ENCODE data around the gene EFHC1.
"Not testable (repeated sequence)": the region's sequence is repeated elsewhere in the genome, so short reads cannot be mapped to it uniquely, and the experiment has no call there.

Gene EFHC1

GRCh38 chr6:52435345-52435744 is 15.2 kb downstream of the EFHC1 start:
- Histone ChIP-seq H3K9ac (ENCODE audit: low read depth, low read length) (no peak overlapping the region), H3K27me3 (ENCODE audit: control insufficient read depth, insufficient read depth, low read length) (no peaks in the 10 kb centered on the region), H3K36me3 (ENCODE audit: control insufficient read depth, insufficient read depth, low read length) (peaks cover 7% of the 10 kb centered on the region; the same call in 1 of the 2 replicates), H3K27ac (ENCODE audit: low read depth, low read length) (no peak overlapping the region), H3K4me3 (ENCODE audit: low read depth, low read length) (no peak overlapping the region), H3K4me1 (ENCODE audit: control insufficient read depth, insufficient read depth, low read length) (peaks cover 7% of the 10 kb centered on the region; the same call in 1 of the 2 replicates), H3K9me3 (ENCODE audit: control insufficient read depth, insufficient read depth, low read length) (no peaks in the 10 kb centered on the region)

GRCh38 chr6:52438926-52439325 is 18.8 kb downstream of the EFHC1 start:
- no peak overlapping the region for H3K4me3 ChIP-seq (ENCODE audit: low read depth, low read length)

GRCh38 chr6:52454556-52454955 is 34.4 kb downstream of the EFHC1 start:
- H3K9ac ChIP-seq (ENCODE audit: low read depth, low read length), result no peak overlapping the region
- peaks cover 2% of the 10 kb centered on the region; the same call in 1 of the 2 replicates for H3K9me3 ChIP-seq (ENCODE audit: control insufficient read depth, insufficient read depth, low read length)
- H3K4me3 ChIP-seq (ENCODE audit: low read depth, low read length), result no peak overlapping the region
- H3K27ac ChIP-seq (ENCODE audit: low read depth, low read length), result peak overlapping the region; percentile 12
- H3K4me1 ChIP-seq (ENCODE audit: control insufficient read depth, insufficient read depth, low read length), result 0 out of 2 replicates have a peak, but pooled peaks cover 12% of the 10 kb centered on the region
- H3K36me3 ChIP-seq (ENCODE audit: control insufficient read depth, insufficient read depth, low read length), result no peaks in the 10 kb centered on the region
- no peaks in the 10 kb centered on the region for H3K27me3 ChIP-seq (ENCODE audit: control insufficient read depth, insufficient read depth, low read length)

More at GRCh38 chr6:52438926-52439325, 18.8 kb downstream of the EFHC1 start:
- Histone ChIP-seq H3K36me3 (ENCODE audit: control insufficient read depth, insufficient read depth, low read length) (peaks cover 7% of the 10 kb centered on the region; the same call in 1 of the 2 replicates), H3K4me1 (ENCODE audit: control insufficient read depth, insufficient read depth, low read length) (no peaks in the 10 kb centered on the region), H3K27me3 (ENCODE audit: control insufficient read depth, insufficient read depth, low read length) (no peaks in the 10 kb centered on the region), H3K9ac (ENCODE audit: low read depth, low read length) (no peak overlapping the region), H3K9me3 (ENCODE audit: control insufficient read depth, insufficient read depth, low read length) (no peaks in the 10 kb centered on the region), H3K27ac (ENCODE audit: low read depth, low read length) (no peak overlapping the region)

- H3K4me3 ChIP-seq (ENCODE audit: low read depth, low read length), result no peak overlapping the region
- no peak overlapping the region for H3K27ac ChIP-seq (ENCODE audit: low read depth, low read length)
- H3K36me3 ChIP-seq (ENCODE audit: control insufficient read depth, insufficient read depth, low read length), result no peaks in the 10 kb centered on the region
- no peak overlapping the region for H3K9ac ChIP-seq (ENCODE audit: low read depth, low read length)
- no peaks in the 10 kb centered on the region for H3K9me3 ChIP-seq (ENCODE audit: control insufficient read depth, insufficient read depth, low read length)
- H3K4me1 ChIP-seq (ENCODE audit: control insufficient read depth, insufficient read depth, low read length), result 0 out of 2 replicates have a peak, but pooled peaks cover 12% of the 10 kb centered on the region
- H3K27me3 ChIP-seq (ENCODE audit: control insufficient read depth, insufficient read depth, low read length), result no peaks in the 10 kb centered on the region
Observed at GRCh38 chr6:52457096-52457495, 37.0 kb downstream of the EFHC1 start.

- H3K9ac ChIP-seq (ENCODE audit: low read depth, low read length), result not testable (repeated sequence)
Observed at GRCh38 chr6:52461194-52461593, 41.1 kb downstream of the EFHC1 start.

GRCh38 chr6:52474173-52474572 is 54.0 kb downstream of the EFHC1 start:
- no peaks in the 10 kb centered on the region for H3K36me3 ChIP-seq (ENCODE audit: control insufficient read depth, insufficient read depth, low read length)
- no peaks in the 10 kb centered on the region for H3K4me1 ChIP-seq (ENCODE audit: control insufficient read depth, insufficient read depth, low read length)
- no peaks in the 10 kb centered on the region for H3K9me3 ChIP-seq (ENCODE audit: control insufficient read depth, insufficient read depth, low read length)
- H3K4me3 ChIP-seq (ENCODE audit: low read depth, low read length), result no peak overlapping the region
- no peak overlapping the region for H3K27ac ChIP-seq (ENCODE audit: low read depth, low read length)
- no peak overlapping the region for H3K9ac ChIP-seq (ENCODE audit: low read depth, low read length)
- H3K27me3 ChIP-seq (ENCODE audit: control insufficient read depth, insufficient read depth, low read length), result no peaks in the 10 kb centered on the region

More at GRCh38 chr6:52461194-52461593, 41.1 kb downstream of the EFHC1 start:
- H3K36me3 ChIP-seq (ENCODE audit: control insufficient read depth, insufficient read depth, low read length); H3K4me1 ChIP-seq (ENCODE audit: control insufficient read depth, insufficient read depth, low read length); H3K27me3 ChIP-seq (ENCODE audit: control insufficient read depth, insufficient read depth, low read length); H3K4me3 ChIP-seq (ENCODE audit: low read depth, low read length); H3K9me3 ChIP-seq (ENCODE audit: control insufficient read depth, insufficient read depth, low read length); H3K27ac ChIP-seq (ENCODE audit: low read depth, low read length): not testable (repeated sequence)

- Histone ChIP-seq H3K9ac (ENCODE audit: low read depth, low read length) (no peak overlapping the region), H3K4me1 (ENCODE audit: control insufficient read depth, insufficient read depth, low read length) (no peaks in the 10 kb centered on the region), H3K36me3 (ENCODE audit: control insufficient read depth, insufficient read depth, low read length) (no peaks in the 10 kb centered on the region), H3K27ac (ENCODE audit: low read depth, low read length) (no peak overlapping the region), H3K4me3 (ENCODE audit: low read depth, low read length) (no peak overlapping the region), H3K27me3 (ENCODE audit: control insufficient read depth, insufficient read depth, low read length) (no peaks in the 10 kb centered on the region), H3K9me3 (ENCODE audit: control insufficient read depth, insufficient read depth, low read length) (no peaks in the 10 kb centered on the region)
Observed at GRCh38 chr6:52475307-52475706, 55.2 kb downstream of the EFHC1 start.

- H3K27me3 ChIP-seq (ENCODE audit: control insufficient read depth, insufficient read depth, low read length), result no peaks in the 10 kb centered on the region
- H3K9ac ChIP-seq (ENCODE audit: low read depth, low read length), result no peak overlapping the region
- no peaks in the 10 kb centered on the region for H3K9me3 ChIP-seq (ENCODE audit: control insufficient read depth, insufficient read depth, low read length)
- H3K36me3 ChIP-seq (ENCODE audit: control insufficient read depth, insufficient read depth, low read length), result no peaks in the 10 kb centered on the region
- H3K4me3 ChIP-seq (ENCODE audit: low read depth, low read length), result no peak overlapping the region
- H3K4me1 ChIP-seq (ENCODE audit: control insufficient read depth, insufficient read depth, low read length), result no peaks in the 10 kb centered on the region
- no peak overlapping the region for H3K27ac ChIP-seq (ENCODE audit: low read depth, low read length)
Observed at GRCh38 chr6:52482903-52483670, 62.9 kb downstream of the EFHC1 start.

GRCh38 chr6:52483671-52484003 is 63.5 kb downstream of the EFHC1 start:
- no peaks in the 10 kb centered on the region for H3K4me1 ChIP-seq (ENCODE audit: control insufficient read depth, insufficient read depth, low read length)
- H3K9ac ChIP-seq (ENCODE audit: low read depth, low read length), result no peak overlapping the region
- H3K36me3 ChIP-seq (ENCODE audit: control insufficient read depth, insufficient read depth, low read length), result no peaks in the 10 kb centered on the region

GRCh38 chr6:52489881-52490280 is 69.7 kb downstream of the EFHC1 start:
- Histone ChIP-seq H3K9me3 (ENCODE audit: control insufficient read depth, insufficient read depth, low read length) (no peaks in the 10 kb centered on the region; the same call in 1 of the 2 replicates), H3K36me3 (ENCODE audit: control insufficient read depth, insufficient read depth, low read length) (peaks cover 6% of the 10 kb centered on the region; the same call in 1 of the 2 replicates), H3K27ac (ENCODE audit: low read depth, low read length) (no peak overlapping the region), H3K27me3 (ENCODE audit: control insufficient read depth, insufficient read depth, low read length) (no peaks in the 10 kb centered on the region), H3K4me1 (ENCODE audit: control insufficient read depth, insufficient read depth, low read length) (no peaks in the 10 kb centered on the region), H3K4me3 (ENCODE audit: low read depth, low read length) (no peak overlapping the region), H3K9ac (ENCODE audit: low read depth, low read length) (no peak overlapping the region)

More at GRCh38 chr6:52483671-52484003, 63.5 kb downstream of the EFHC1 start:
- Histone ChIP-seq H3K27ac (ENCODE audit: low read depth, low read length) (no peak overlapping the region), H3K4me3 (ENCODE audit: low read depth, low read length) (no peak overlapping the region), H3K27me3 (ENCODE audit: control insufficient read depth, insufficient read depth, low read length) (no peaks in the 10 kb centered on the region), H3K9me3 (ENCODE audit: control insufficient read depth, insufficient read depth, low read length) (no peaks in the 10 kb centered on the region)

GRCh38 chr6:52491203-52492069 is 71.3 kb downstream of the EFHC1 start:
- Histone ChIP-seq H3K4me1 (ENCODE audit: control insufficient read depth, insufficient read depth, low read length) (no peaks in the 10 kb centered on the region), H3K4me3 (ENCODE audit: low read depth, low read length) (no peak overlapping the region), H3K36me3 (ENCODE audit: control insufficient read depth, insufficient read depth, low read length) (peaks cover 6% of the 10 kb centered on the region; the same call in 1 of the 2 replicates), H3K9ac (ENCODE audit: low read depth, low read length) (no peak overlapping the region), H3K27me3 (ENCODE audit: control insufficient read depth, insufficient read depth, low read length) (no peaks in the 10 kb centered on the region), H3K9me3 (ENCODE audit: control insufficient read depth, insufficient read depth, low read length) (no peaks in the 10 kb centered on the region; the same call in 1 of the 2 replicates), H3K27ac (ENCODE audit: low read depth, low read length) (no peak overlapping the region)
